Fibroblast of lung (primary cell): ENCODE measurements around the gene AGTR1.

Experiments
- CTCF ChIP-seq, 2 donors: IDR thresholded peaks in 1 of 2; conservative IDR thresholded peaks in 1 of 2; 1 replicate in 1 of 2; 2 replicates in 1 of 2; pipeline ENCODE4 v1.5.1; 2011 to 2012; ENCODE audit warnings: low read length in 2 of 2, control low read depth in 1 of 2, inconsistent platforms in 1 of 2, low read depth in 1 of 2, mild to moderate bottlenecking in 1 of 2
- EZH2 ChIP-seq: IDR thresholded peaks from 2 replicates; pipeline ENCODE4 v1.5.1; 2012; ENCODE audit warnings: low read length, control low read depth, mild to moderate bottlenecking; ENCODE audit errors: missing control alignments

- TF ChIP-seq CTCF (conservative IDR thresholded peaks at IDR 0.05 in 1 of 2, IDR thresholded peaks at IDR 0.05 in 1 of 2; ENCODE audit: low read depth in 1 of 2, low read length in 2 of 2) (no peak), EZH2 (no peak)
Measured at GRCh38 chr3:148748283-148748682, 50.6 kb downstream of the AGTR1 start.
